IPS-18c (cell line): ENCODE data around the gene PRSS53.
"Not testable (repeated sequence)": the region's sequence is repeated elsewhere in the genome, so short reads cannot be mapped to it uniquely, and the experiment has no call there.

Source experiments
- H3K4me3 ChIP-seq: 2 replicates; pipeline ENCODE4 v1.7.0; 2013; ENCODE audit warnings: low read depth, mild to moderate bottlenecking, low read length, moderate library complexity; ENCODE audit not compliant: insufficient read depth
- H3K9me3 ChIP-seq: one replicate; pipeline ENCODE4 v1.6.1; 2013; ENCODE audit warnings: mild to moderate bottlenecking, low read length, moderate library complexity; ENCODE audit not compliant: control insufficient read depth, insufficient read depth

The PRSS53 gene

GRCh38 chr16:31088459-31089183 lies at the start of gene PRSS53:
Gene PRSS53 (minus strand): TSS chr16:31088943. CDS start chr16:31088809, 134 bp downstream.
- no peak within 1 kb of the TSS for H3K4me3 ChIP-seq
- H3K9me3 ChIP-seq: no peaks in the 10 kb centered on the region

- H3K4me3 ChIP-seq, H3K9me3 ChIP-seq: not testable (repeated sequence)
Measured at GRCh38 chr16:31136822-31137499, 48.2 kb upstream of the PRSS53 start.

- Histone ChIP-seq H3K4me3 (peak overlapping the region; percentile 70; the same call in 1 of the 2 replicates), H3K9me3 (no peaks in the 10 kb centered on the region)
Measured at GRCh38 chr16:31136287-31136662, 47.5 kb upstream of the PRSS53 start.

DNA sequence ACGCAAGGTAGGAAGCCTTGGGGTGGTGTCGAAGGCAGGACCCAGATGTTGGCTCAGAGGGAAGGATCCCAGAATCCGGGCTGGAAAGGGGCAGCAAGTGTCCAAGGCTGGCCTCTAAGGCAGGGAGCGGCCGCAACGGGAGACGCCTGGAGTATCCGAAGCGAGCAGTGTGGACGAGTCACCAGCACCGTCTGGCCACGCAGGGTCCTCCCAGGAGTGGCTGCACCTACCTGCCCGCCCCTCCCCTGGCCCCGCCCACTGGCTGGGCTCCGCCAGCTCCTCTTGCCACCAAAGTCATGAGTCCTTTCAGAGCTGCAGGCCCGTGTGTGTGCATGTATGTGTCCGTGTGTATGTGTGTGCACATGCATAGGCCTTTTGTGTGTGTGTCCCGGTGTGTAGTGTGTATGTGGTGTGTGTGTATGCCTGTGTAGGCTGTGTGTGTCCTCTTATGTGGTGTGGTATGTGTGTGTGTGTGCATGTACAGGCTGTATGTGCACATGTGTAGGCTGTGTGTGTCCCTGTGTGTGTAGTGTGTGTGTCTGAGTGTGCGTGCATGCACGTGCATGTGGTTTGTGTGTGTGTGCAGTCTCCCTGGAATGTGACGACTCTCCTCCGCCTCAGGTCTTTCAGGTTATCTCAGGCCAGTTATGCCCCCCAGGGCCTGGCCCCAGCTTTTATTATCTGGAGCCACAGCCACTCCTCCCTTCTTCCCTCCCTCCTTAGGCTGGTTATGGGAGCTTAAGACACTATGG lies 47.0 kb upstream of the PRSS53 start, which contains the start of gene PRSS8:
TSS of gene PRSS8 (minus strand) at position 193 of the 752 bp plus-strand sequence. CDS start 229 bp downstream, outside the sequence.
- Histone ChIP-seq H3K9me3 (no peaks in the 10 kb centered on the region), H3K4me3 (peak within 1 kb of the TSS; percentile 70)

GRCh38 chr16:31134625-31135534 lies 46.1 kb upstream of the PRSS53 start:
- Histone ChIP-seq H3K4me3 (peak overlapping the region; percentile 70), H3K9me3 (no peaks in the 10 kb centered on the region)

DNA sequence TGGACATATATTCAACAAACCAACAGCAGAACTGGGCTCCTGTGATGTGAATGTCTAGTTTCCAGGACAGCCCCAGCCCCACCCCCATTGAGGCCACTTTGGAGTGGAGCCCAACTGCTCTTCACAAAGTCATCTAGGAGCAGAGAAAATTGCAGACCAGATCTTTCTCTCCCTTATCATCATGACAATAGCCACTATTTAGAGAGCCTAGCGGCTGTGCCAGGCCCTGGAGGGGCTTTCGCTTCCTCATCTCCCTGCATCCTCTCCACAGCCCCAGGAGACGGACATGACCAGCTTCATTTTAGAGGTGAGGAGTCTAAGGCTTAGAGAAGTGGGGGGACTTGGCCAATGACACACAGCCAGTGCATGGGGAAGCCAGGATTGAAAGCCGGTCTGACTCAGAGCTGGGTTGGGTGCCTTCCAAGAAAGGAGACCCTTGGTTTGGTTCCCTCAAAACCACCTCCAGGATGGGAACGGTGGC lies 45.4 kb upstream of the PRSS53 start:
- Histone ChIP-seq H3K9me3 (no peaks in the 10 kb centered on the region), H3K4me3 (peak overlapping the region; percentile 70)

- Histone ChIP-seq H3K4me3 (peak overlapping the region; percentile 28; the same call in 1 of the 2 replicates), H3K9me3 (peaks cover 2% of the 10 kb centered on the region)
Measured at GRCh38 chr16:31133046-31133501, 44.3 kb upstream of the PRSS53 start.

DNA sequence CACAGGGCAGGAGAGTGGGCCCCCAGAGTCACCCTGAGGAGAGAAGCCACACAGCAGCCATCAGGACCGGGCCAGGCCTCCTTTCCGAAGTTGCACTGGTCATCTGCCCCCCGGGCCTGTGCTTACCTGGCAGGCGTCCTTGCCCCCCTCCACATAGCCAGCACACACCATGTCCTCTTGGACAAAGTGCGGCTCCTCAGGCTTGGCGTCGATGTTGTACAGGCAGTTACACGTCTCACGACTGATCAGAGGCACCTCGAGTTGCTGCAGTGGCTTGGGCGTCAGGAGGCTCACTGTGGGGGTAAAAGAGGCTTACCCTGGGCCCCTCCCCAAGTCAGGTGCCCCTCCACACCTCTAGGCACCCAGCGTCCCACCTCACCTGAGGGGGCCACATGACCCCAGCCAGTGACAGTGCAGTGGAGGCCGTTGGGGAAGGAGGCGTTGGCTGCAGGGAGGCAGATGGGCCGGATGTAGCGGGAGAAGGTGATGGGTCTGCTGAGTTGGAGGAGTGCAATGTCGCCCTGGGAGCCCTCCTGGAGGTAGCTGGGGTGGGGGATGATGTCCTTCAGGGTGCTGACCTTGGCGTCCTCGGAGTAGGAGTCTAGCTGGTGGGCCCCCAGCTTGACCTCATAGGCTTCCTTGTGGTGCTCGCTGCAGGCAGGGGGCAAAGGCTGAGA lies 43.7 kb upstream of the PRSS53 start:
- peaks cover 2% of the 10 kb centered on the region for H3K9me3 ChIP-seq

DNA sequence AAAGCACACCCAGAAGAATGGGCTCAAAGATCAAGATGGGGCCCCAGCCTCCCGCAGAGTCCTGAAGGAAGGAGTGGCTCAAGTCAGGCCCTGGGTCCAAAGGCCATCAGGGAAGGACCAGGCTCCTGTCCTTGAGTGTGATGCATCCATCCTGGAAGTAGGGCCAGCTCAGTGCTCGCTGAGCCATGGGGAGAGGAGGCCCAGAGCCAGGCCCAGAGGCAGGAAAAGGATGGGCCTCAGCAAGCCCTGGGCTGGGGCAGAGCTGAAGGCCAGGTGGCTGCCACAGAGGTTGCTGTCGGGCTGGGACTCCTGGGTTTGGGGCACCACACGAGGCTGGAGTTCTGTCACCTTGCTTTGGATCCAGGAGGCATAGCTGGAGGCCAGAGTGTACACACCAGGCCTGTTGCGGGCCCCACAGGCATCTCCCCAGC lies 43.1 kb upstream of the PRSS53 start:
- peaks cover 2% of the 10 kb centered on the region for H3K9me3 ChIP-seq
- H3K4me3 ChIP-seq: no peak overlapping the region

More for the DNA sequence above, 43.7 kb upstream of the PRSS53 start:
- no peak overlapping the region for H3K4me3 ChIP-seq

- no peak overlapping the region for H3K4me3 ChIP-seq
- peaks cover 2% of the 10 kb centered on the region for H3K9me3 ChIP-seq
Measured at GRCh38 chr16:31131416-31131815, 42.7 kb upstream of the PRSS53 start.

DNA sequence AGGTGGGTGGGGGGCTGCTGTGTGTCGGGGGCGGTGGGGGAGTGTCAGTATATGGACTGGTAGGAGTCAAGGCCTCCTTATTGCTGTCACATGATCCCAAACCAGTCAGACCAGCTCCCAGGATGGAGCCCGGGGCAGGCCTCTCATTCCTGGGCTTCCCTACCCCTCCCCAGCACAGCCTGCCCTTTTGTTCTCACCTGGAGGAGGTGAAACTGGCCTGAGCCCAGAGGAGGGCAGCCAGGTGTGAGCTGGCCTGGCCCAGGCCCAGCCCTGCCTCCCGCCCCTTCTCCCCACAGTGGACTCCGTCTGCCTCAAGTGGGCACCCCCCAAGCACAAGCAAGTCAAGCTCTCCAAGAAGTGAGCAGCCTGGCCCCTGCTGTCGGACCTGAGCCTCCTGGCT lies 42.2 kb upstream of the PRSS53 start:
- Histone ChIP-seq H3K4me3 (no peak overlapping the region), H3K9me3 (peaks cover 2% of the 10 kb centered on the region)

DNA sequence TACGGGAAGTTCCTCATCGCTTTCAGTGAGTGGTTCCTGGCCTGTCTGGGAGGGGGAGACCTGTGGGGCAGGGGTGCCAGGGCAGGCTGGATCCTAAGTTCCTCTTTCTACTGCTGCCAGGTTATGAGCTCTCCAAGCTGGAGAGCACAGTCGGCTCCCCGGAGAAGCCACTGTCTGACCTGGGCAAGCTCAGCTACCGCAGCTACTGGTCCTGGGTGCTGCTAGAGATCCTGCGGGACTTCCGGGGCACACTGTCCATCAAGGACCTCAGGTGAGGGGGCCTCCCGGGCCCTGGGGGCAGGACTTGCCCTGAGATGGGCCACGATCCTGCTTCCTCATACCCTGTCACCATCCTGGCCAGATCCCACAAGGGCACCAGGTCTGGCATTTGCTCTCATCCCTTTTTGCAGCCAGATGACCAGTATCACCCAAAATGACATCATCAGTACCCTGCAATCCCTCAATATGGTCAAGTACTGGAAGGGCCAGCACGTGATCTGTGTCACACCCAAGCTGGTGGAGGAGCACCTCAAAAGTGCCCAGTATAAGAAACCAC lies 41.7 kb upstream of the PRSS53 start:
- Histone ChIP-seq H3K9me3 (peaks cover 2% of the 10 kb centered on the region), H3K4me3 (no peak overlapping the region)

- H3K9me3 ChIP-seq: peaks cover 2% of the 10 kb centered on the region
- no peak overlapping the region for H3K4me3 ChIP-seq
Measured at GRCh38 chr16:31129568-31130335, 41.0 kb upstream of the PRSS53 start.

- Histone ChIP-seq H3K4me3 (no peak overlapping the region), H3K9me3 (peaks cover 2% of the 10 kb centered on the region)
Measured at GRCh38 chr16:31128711-31129567, 40.2 kb upstream of the PRSS53 start.
